ENCODE measurements around the gene CLDND1.

CLDND1 gene

DNA sequence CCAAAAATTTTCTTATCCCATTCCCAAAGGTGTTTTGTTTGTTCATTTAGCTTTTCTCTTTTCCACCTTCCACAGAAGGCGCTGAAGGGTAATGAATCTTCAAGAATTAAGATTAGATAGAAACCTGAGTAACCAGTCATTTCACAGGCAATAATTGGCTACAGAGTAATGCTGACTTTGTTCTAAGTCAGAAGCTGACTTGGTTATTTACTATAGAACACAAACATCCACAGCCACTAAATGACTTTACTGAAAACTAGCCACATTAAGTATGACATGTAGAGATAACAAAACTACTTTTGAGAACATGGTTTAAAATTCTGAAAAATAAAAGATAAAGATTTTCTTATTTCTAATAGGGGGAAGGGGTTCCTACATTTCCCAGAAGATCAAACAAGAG is 7.8 kb downstream of the CLDND1 start:
- FAIRE-seq: no peak
- no peak for DNase-seq (ENCODE audit: low spot score)

DNA sequence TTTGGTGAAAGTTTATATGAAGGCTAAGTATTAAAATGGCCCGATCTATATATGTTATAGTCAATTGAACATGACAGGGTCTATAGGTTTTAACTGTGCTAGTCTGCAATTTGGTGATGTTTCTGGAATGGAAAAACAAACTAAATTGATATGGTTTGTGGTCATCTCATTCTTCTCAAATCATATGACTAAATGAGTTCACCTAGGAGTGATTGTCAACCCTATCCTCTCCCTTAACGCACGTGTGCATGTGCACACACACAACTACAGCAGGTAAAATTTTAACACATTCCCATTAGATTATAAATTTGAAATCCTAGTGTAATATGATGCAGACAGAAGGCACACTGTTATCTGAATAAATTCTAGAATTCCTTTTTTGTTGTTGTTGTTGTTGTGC is 9.0 kb downstream of the CLDND1 start:
- no peak for DNase-seq (ENCODE audit: low spot score)
- FAIRE-seq: no peak

DNA sequence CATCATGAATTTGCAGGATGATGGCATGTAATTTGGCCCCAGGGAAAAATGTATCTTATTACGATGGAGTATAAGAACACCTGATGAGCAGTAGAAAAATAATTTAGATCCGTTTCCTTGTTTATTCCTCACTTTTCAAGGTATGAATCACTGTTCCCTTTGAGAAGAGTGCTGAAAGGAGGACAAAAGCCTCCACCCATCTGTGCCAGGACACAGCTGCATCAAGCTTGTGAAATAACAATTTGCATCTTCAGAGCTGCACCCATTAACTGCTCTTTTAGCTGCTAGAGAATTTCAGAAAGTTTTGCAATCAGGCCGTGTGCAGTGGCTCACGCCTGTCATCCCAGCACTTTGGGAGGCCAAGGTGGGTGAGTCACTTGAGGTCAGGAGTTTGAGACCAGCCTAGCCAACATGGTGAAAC is 9.6 kb downstream of the CLDND1 start:
- DNase-seq (ENCODE audit: low spot score): no peak
- FAIRE-seq: no peak

DNA sequence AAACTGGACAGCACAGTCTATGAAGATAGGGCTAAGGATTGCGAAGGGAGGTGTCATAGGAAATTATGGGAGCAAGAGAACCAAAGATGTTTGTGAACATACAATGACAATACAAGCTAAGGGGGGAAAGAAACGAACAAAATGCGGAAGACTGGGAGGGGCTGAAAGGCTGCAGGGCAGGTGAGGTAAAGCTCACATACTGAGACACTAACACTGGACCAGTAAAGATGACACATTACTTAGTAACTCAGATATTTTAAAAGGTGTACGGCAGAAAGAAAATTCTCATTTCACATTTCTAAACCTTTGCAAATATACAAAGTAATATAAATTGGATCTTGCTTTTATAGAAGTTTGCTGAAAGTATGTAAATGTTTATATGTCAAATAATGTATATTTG is 10.1 kb downstream of the CLDND1 start:
- no peak for DNase-seq (ENCODE audit: low spot score)
- FAIRE-seq: no peak

DNA sequence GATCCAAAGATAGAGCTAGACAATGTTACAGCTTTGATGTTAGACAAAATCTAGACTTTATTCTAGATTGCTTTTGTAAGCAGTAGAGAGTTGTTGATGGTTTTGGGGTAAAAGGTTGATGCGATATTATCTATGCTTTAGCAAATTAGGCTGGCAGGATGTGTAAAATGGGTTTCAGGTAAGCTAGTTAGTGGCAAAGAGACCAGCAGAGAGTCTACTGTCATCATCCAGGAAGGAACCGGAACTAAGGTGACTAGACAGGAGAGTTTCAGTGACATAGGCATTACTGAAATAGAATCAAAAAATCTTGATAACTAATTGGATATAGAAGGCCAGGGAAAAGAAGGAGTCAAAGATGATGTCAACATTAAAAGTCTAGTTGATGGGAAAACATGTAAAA is 14.1 kb downstream of the CLDND1 start:
- no peak for DNase-seq (ENCODE audit: low spot score)
- no peak for FAIRE-seq

DNA sequence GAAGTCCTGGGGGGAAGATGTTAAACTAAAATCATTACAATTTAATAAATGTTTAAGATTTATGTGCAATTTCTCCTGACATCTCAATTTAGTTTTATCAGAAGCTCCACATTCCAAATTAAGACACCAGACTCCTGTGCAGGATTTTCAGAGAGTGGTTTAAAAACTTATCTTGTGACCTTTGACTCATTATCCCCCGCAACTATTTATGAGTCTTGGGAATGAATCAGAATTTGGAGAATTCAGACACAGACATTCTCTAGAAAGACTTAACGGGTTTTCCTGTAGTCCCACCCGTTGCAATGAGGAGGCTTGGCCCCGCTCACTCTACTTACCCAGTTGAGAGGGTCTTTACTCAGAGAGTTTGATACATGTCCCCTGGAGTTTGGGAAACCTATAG is 18.2 kb downstream of the CLDND1 start:
- FAIRE-seq: no peak
- DNase-seq (ENCODE audit: low spot score): peak; percentile 14

DNA sequence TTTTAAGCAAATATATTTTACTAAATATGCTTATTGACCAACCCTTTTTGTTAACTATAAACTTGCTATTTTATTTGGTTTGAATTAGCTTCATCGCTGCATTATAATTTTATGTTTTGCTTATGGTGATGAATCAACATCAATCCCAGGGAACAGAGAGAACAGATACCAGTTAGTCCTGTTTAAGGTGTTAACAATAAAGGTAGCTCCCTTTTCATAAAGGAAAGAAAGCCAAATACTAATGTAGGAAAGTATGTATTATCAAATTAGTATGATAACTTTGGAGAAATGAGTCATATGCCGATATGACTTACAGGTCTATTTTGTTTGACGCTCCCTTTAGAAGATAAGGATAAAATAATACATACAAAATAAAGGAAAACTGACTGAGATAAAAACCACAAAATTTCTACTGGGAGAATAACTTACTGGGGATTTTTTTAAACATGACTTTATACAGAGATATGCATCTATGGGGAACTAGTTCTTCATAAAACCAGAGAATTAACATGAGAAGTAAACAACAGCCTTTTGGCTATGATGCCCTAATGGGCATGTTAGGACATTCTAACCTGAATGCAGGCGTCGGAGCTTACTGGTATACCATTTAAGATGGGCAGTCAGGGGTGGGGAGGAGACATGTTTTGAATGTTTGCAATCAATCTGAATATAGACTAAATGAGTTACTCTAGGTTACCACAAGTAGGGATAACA is 20.7 kb downstream of the CLDND1 start:
- no peak for DNase-seq (ENCODE audit: low spot score)

DNA sequence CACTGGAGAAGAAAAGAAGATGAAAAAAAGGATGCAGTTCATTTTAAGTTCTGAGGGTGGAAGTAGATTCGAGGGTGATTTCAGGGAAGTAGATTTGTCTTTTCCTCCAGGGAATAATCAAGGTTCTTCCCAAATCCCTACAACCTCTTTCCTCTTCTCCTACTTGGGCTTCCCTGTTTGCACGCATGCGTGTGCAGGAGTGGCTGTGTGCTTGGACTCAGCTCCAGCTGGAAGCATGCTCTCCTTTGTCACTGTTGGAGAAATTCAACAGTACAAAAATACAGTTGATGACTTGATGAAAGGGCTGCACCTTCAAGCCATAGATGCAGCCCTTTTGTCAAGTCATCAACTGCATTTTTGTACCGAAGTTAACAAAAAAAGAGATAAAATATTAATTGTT is 21.4 kb downstream of the CLDND1 start:
- FAIRE-seq: no peak

More for the DNA sequence above, 20.7 kb downstream of the CLDND1 start:
- FAIRE-seq: no peak

DNA sequence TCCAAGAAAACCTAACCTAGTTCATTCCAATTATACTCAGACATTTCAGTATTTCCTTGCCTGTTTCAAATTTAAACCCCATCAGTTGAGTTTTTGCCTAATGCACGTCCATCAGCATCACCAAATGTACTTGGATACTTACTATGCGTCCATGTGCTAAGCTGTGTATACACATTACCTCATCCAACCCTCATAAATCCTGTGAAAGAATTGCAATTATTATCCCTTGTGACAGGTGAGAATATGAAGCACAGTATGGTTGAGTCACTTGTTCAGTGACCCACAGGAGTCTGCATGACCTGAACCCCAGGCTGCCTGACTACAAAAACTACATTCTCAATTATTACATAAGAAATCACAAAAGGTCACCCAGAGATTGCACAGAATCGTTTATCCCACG is 22.7 kb downstream of the CLDND1 start:
- FAIRE-seq: no peak
- no peak for DNase-seq (ENCODE audit: low spot score)

More for the DNA sequence above, 21.4 kb downstream of the CLDND1 start:
- no peak for DNase-seq (ENCODE audit: low spot score)

DNA sequence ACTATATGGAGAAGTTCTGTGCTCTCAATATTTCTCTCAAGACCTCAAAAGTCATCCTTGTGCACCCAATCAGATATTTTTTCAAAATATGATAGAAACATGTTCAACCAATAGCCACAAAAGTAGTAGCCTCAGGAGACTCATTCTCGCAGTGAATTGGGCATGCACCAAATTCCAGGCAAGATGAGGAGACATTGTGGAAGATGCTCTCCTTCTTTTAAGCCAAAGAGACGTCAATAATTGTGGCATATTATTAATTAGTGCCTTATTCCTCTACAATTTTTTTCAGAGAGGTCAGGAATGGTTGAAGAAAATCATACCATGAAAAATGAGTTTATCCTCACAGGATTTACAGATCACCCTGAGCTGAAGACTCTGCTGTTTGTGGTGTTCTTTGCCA is 25.3 kb downstream of the CLDND1 start, which contains the start of gene OR5K2:
OR5K2 (plus strand) TSS at position 301 of the 400 bp plus-strand sequence; CDS start at position 301, 0 bp downstream.
- DNase-seq (ENCODE audit: low spot score) (no peak), FAIRE-seq (peak; percentile 79)

DNA sequence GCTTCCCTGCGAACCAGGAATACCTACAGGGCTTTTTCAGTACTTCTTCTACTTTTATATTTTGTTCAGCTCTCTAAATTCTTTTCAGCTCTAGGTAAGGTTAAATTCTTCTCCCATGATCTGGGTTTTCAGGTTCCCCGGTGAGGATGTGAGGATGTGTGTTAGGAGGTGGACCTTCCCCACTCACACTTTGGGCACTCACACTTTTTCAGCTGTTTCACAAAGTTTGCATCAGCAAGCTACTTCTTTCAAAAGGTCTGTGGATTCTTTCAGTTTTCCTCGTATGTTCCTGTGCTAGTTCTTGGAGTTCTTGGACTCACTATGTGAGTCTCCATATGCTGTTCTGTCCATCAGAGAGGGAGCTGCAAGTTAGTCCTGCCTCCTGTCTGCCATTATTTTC is 39.1 kb downstream of the CLDND1 start:
- DNase-seq (ENCODE audit: low spot score) (no peak), FAIRE-seq (no peak)

DNA sequence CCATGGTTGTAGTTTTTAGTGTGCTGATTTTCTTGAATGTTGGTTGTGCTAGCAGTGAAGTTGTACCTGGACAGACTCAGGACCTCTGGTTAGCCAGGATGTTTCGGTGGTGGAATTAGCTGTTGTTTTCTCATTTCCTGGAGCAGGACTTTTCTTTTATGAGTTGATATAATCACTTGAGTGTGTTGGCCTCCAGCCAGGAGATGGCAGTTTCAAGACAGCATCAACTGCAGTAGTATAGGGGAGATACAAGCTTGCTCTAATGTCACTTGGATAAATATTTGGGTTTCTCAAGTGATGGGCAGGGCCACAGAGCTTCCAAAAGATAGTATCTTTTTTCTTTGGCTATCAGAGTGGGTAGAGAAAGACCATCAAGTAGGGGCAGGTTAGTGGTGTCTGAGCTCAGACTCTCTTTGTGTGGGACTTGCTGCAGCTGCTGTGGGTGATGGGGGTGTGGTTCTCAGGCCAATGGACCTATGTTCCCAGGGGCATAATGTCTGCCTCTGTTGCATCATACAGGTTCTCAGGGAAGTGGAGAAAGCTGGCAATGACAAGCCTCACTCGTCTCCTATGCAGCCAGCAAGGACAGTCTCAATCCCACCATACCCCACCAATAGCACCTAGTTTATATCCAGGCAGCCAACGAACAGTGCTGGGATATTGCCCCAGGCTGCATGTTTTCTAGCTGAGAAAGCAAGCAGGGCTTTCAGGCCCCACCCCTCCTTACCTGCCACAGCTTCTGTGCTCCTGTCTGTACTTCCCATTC is 39.8 kb downstream of the CLDND1 start:
- FAIRE-seq: no peak
- DNase-seq (ENCODE audit: low spot score): no peak
